GM21737 (cell line): ENCODE data around the gene NAALADL2.

Experiments
- ATAC-seq: cut with Tn5 transposase; IDR thresholded peaks from one replicate; pipeline ENCODE4 v1.9.1; 2021; ENCODE audit warnings: mild to moderate bottlenecking, moderate library complexity; ENCODE audit not compliant: unreplicated experiment

NAALADL2 gene

GRCh38 chr3:174959556-174960065 is 100.5 kb downstream of the NAALADL2 start:
- no peak for ATAC-seq

GRCh38 chr3:174960898-174961297 is 101.8 kb downstream of the NAALADL2 start:
- ATAC-seq: no peak

- ATAC-seq: no peak
Observed at GRCh38 chr3:174973465-174973864, 114.3 kb downstream of the NAALADL2 start.

GRCh38 chr3:174986685-174987084 is 127.6 kb downstream of the NAALADL2 start:
- ATAC-seq: no peak

GRCh38 chr3:175001091-175001490 is 142.0 kb downstream of the NAALADL2 start:
- ATAC-seq: no peak

- no peak for ATAC-seq
Observed at GRCh38 chr3:175002732-175003143, 143.6 kb downstream of the NAALADL2 start.

DNA sequence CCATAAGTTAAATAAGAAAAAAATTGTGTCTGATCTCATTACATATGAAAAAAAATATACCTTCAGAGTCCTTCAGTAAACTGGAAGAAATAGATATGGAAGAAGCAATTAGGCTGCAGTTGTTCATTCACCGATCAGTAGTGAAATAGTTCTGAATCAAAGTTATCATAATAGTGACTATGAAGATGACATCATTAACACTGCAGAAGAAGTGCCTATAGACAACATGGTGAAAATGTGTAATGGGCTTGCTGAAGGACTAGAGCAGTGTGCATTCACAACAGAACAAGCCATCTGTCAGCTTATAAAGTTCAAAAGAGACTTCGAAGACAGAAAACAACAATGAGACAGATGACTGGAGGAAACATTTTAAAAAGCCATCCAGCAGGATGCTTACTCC is 144.5 kb downstream of the NAALADL2 start:
- ATAC-seq: no peak

GRCh38 chr3:175005193-175005592 is 146.1 kb downstream of the NAALADL2 start:
- no peak for ATAC-seq

DNA sequence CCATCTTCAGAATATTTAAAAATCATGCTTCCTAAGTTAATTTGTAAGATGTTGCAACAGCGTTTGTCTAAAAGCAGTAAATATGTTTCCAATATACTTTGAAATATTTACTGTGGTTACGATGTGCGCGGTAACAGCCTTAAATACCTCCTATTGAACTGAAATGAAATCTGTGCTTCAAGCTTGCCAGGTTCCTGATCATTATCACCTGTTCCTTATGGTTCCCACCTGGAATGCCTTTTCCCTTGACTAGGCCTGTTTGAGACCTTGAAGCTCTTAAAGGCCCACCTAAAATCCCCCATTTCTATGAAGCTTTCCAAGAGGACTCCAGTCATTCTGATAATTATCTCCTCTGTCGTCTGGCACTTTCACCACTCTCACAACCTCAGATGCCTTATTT is 146.7 kb downstream of the NAALADL2 start:
- ATAC-seq: no peak

GRCh38 chr3:175007306-175007705 is 148.2 kb downstream of the NAALADL2 start:
- ATAC-seq: no peak

- no peak for ATAC-seq
Observed at GRCh38 chr3:175009295-175009694, 150.2 kb downstream of the NAALADL2 start.

DNA sequence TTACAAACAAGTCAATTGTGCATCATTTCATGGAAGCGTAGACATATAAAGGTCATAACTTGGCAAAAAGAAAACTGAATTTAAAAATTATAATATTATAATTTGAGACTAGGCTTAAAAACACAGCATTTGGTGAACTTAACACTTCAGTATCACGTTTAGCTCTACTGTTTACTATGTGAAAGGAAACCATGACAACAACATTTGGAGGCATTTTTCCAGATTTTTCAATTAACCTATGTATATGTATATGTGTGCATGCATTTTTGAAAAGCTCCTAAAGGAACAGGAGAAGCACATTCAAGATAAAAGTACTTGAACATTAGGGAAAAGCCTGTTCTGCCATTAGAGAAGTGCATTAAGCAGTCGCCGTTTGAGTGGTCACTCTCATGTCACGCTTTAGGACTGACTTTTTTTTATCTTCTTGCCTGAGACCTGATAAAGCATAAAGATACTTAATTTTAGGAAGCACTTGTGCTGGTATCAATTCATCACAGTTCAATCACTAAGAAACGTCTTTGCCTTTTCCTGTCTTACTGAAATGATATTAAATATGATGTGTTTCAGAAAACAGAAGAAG is 156.0 kb downstream of the NAALADL2 start:
- no peak for ATAC-seq

- ATAC-seq: no peak
Observed at GRCh38 chr3:175018946-175019727, 160.0 kb downstream of the NAALADL2 start.

- no peak for ATAC-seq
Observed at GRCh38 chr3:175020101-175020500, 161.0 kb downstream of the NAALADL2 start.

- no peak for ATAC-seq
Observed at GRCh38 chr3:175029828-175030227, 170.7 kb downstream of the NAALADL2 start.

DNA sequence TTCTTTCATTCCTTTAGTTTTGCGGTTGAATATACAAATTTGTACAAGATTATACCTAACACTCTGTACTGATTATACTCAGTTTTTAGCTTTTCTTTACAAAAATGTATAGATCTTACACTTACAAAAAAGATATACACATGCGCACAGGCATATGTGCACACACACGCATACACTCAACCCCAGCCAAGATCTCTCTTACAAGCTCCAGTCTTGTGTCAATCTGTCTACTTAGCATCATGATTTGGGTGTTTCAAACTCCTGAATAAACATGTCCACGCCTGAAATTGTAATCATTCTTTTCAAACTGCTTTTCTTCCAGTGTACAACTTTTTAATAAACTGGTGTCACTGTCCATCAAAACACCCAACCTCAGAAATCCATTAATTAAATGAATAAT is 180.7 kb downstream of the NAALADL2 start:
- no peak for ATAC-seq

GRCh38 chr3:175041369-175041768 is 182.2 kb downstream of the NAALADL2 start:
- no peak for ATAC-seq

DNA sequence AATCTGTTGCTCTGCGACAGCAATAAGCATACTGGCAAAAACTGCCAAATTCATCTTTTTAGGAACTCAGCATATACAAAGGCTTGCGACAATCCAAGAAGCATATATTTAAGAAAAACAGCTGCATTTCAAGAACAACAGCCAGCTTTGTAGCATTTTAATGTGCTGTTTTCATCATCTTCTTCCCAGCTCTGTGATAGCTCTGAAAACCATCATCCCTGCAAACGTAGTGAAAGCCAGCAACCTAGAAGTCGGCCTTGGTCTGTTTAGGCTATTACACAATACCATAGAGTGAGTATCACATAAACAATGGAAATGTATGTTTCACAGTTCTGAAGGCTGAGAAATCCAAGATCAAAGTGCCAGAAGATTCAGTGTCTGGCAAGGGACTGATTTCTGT is 187.5 kb downstream of the NAALADL2 start:
- no peak for ATAC-seq

DNA sequence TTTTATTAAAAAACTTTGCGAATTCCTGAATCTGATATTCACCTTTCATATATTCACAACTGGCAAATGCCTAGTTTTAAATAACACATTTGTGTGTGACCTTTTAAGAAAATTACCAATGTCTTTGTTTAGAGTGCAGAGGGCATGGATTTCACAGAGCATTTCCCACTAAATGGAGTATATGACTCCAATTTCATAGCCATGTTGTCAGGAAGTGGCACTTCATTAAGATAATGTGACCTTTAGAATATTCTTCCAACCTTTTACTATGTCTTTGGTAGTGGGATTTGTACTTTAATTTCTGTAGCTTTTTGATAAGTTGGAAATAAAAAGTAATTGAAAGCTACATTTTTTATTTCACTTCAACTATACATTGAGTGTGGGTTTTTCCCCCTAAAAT is 188.7 kb downstream of the NAALADL2 start:
- no peak for ATAC-seq

DNA sequence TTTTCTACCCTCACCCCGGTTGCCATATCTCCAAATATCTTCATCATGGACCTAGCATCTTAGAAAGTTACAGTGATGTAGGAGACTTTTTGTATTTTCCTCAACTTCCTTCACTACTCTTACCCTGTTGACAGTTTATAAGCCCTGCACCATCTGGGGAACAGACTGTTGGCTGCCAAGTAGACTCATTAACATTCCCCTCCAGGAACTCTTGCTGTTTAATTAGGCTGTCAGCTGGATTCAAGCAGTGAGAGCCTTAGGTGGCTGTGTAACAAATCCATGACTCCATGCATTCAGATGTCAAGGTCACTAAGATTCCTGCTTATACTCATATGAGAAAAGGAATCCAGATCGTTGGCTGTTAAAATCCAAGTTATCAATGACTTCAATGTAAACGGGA is 198.3 kb downstream of the NAALADL2 start:
- ATAC-seq: no peak

- ATAC-seq: no peak
Observed at GRCh38 chr3:175059788-175060187, 200.7 kb downstream of the NAALADL2 start.

DNA sequence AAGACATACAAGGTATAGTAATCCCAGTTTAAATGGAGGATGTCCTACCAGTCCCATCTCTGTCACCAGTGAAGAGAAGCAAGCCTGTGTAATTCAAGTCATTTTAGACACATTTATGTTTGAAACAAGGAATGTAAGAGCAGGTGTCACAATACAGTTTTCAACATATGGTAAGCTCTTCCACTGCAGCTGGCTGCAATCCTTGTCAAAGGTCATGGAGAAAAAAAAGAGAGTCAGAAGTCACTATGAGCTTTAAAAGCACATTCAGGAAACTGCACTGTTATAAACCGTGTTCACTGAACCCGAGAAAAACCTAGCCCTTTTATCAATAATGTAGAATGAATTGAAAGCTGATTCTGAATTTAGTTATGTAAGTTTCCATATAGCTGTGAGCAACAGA is 206.4 kb downstream of the NAALADL2 start:
- no peak for ATAC-seq
